OCI-LY3 (cell line): Measurements from ENCODE around the gene DOCK2.

Experiments
- CTCF ChIP-seq: fragments of 200-600, 300-600 bp; sonication (generic); IDR thresholded peaks from 2 replicates; pipeline ENCODE4 v1.5.1; 2014; ENCODE audit warnings: antibody characterized with exemption, low read length, low read depth
- EZH2phosphoT487 ChIP-seq: fragments of 200-600 bp; shearing (Covaris generic); IDR thresholded peaks from 2 replicates; pipeline ENCODE4 v1.6.1; 2018; ENCODE audit warnings: antibody characterized with exemption, mixed run types, low read depth

GRCh38 chr5:170107674-170108073 is 470.6 kb downstream of the DOCK2 start:
- TF ChIP-seq CTCF (no peak), EZH2phosphoT487 (no peak)
